ENCODE results near the gene PPP1R11. TPM values are rescaled to one million over a fixed set of nuclear protein-coding genes. Genes with fewer than 3 reads are reported as not detected.
"Not testable (repeated sequence)": the region's sequence is repeated elsewhere in the genome, so short reads cannot be mapped to it uniquely, and the experiment has no call there.

PPP1R11 gene, protein sequence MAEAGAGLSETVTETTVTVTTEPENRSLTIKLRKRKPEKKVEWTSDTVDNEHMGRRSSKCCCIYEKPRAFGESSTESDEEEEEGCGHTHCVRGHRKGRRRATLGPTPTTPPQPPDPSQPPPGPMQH
- total RNA-seq (10 to 100 TPM; 36.8 to 45.7 (median 42.2) TPM), polyA plus RNA-seq (100 to 1,000 TPM in 2 of 3 donors, 10 to 100 TPM in 1; 89.8 to 144 (median 107) TPM)

DNA sequence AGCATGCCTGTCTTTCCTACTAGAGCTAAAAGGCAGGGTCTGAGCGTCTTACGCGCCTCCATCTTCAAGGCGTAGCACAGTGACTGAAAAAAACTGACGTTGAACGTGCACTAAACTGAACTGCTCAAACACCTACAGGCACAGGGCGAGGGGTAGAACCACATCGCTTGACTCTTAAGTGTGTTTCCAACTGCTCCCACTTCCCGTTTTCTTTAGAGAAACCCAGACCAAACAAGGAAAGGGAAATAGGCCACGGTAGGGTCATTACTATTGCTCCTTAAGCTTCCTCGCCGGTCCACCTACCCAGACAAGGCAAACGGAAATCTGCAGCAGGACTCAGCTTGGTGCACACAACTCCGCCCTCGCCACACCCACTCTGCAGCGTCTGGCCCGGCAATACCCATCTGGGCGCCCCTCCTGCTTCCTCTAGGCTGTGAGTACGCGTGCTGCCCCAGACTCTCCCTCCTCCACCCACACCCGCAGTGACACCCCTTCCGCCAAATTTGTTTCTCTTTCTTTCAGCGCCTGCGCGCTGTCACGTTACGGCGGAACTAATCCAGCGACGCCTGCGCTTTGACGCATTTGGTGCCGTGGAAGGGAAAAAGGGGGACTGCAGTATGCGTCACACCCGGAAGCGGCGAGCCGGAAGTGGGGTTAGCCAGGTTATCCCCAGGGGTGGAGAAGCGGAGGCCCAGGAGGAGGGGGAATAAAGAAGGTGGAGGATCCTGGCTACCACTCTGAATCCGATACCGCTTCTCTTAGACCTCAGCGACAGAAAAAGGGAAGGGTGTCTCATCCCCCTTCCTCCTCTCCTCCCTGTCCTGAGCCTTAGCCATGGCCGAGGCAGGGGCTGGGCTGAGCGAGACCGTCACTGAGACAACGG, at the start of gene PPP1R11:
PPP1R11 (plus strand) TSS at position 622 of the 883 bp plus-strand sequence; CDS start at position 835, 213 bp downstream.
- 0% methylated on average over 46 of the region's 46 CpGs for WGBS, 2 donors
- H3K27ac ChIP-seq, result peak within 1 kb of the TSS; percentile 81 to 93 (median 88)
- DNase-seq, result peak; percentile 100
- peaks cover 5 to 21% (median 13%) of the 10 kb centered on the region in 4 donors for H3K36me3 ChIP-seq
- intact Hi-C loops (cut with DNase I), result loop anchor here (5.0 to 10.0 kb wide), 6 partner anchors 35 to 1082 kb away; no protein-coding TSS in a partner anchor
- H3K4me1 ChIP-seq, result peaks cover 0 to 42% (median 37%) of the 10 kb centered on the region in 4 donors
- no peaks in the 10 kb centered on the region for H3K9me3 ChIP-seq
- peaks cover 5 to 27% (median 16%) of the 10 kb centered on the region in 3 donors for H3K27me3 ChIP-seq
- peak within 1 kb of the TSS; percentile 52 to 80 (median 62) for H3K4me3 ChIP-seq
- TF ChIP-seq POLR2AphosphoS5 (IDR thresholded peaks at IDR 0.05) (peak; percentile 84 to 95 (median 93)), POLR2A (IDR thresholded peaks at IDR 0.05) (peak; percentile 86 to 93), EP300 (IDR thresholded peaks at IDR 0.05) (peak in 1 of 4 donors; percentile 91), CTCF (IDR thresholded peaks at IDR 0.05) (no peak)

GRCh38 chr6:30019819-30020218, 47.2 kb upstream of the PPP1R11 start:
- no peak overlapping the region for H3K27ac ChIP-seq
- 97% methylated on average over 2 of the region's 2 CpGs for WGBS, 2 donors
- no peak overlapping the region for H3K4me3 ChIP-seq
- no peaks in the 10 kb centered on the region for H3K4me1 ChIP-seq
- DNase-seq, result no peak
- intact Hi-C loops (cut with DNase I), result no loop called here
- H3K9me3 ChIP-seq, result no peaks in the 10 kb centered on the region
- no peaks in the 10 kb centered on the region for H3K36me3 ChIP-seq
- no peaks in the 10 kb centered on the region for H3K27me3 ChIP-seq
- no peak for TF ChIP-seq EP300 (IDR thresholded peaks at IDR 0.05)
- no peak for TF ChIP-seq CTCF (IDR thresholded peaks at IDR 0.05)
- no peak for TF ChIP-seq POLR2AphosphoS5 (IDR thresholded peaks at IDR 0.05)
- no peak for TF ChIP-seq POLR2A (IDR thresholded peaks at IDR 0.05)

DNA sequence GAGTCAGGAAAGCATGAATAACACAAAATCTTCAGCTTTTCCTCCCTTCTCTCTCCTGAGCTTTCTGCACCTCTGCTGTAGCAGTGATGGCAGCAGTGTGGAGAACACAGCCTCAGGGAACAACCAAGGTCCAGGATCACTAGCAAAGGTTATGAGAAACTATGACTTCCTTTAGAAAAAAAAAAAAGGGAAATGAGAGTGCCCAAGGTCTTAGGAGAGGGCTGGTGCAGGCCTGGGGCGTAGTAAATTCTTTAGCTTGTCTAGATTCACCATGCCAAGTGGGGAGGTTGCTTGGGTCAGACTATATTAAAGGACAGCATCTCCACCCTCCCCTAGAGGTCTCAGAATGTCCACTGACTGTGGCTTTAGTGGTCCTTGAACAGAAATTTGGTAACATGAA, 46.4 kb upstream of the PPP1R11 start:
- intact Hi-C loops (cut with DNase I), result no loop called here
- H3K36me3 ChIP-seq, result no peaks in the 10 kb centered on the region
- no peaks in the 10 kb centered on the region for H3K27me3 ChIP-seq
- WGBS, 2 donors, result 77 to 96% methylated on average over 1 of the region's 1 CpG
- no peak for TF ChIP-seq POLR2AphosphoS5 (IDR thresholded peaks at IDR 0.05)
- TF ChIP-seq EP300 (IDR thresholded peaks at IDR 0.05), result no peak
- TF ChIP-seq CTCF (IDR thresholded peaks at IDR 0.05), result no peak
- no peak for TF ChIP-seq POLR2A (IDR thresholded peaks at IDR 0.05)
- no peak for DNase-seq
- no peaks in the 10 kb centered on the region for H3K4me1 ChIP-seq
- no peak overlapping the region for H3K4me3 ChIP-seq
- H3K27ac ChIP-seq, result no peak overlapping the region
- H3K9me3 ChIP-seq, result no peaks in the 10 kb centered on the region

DNA sequence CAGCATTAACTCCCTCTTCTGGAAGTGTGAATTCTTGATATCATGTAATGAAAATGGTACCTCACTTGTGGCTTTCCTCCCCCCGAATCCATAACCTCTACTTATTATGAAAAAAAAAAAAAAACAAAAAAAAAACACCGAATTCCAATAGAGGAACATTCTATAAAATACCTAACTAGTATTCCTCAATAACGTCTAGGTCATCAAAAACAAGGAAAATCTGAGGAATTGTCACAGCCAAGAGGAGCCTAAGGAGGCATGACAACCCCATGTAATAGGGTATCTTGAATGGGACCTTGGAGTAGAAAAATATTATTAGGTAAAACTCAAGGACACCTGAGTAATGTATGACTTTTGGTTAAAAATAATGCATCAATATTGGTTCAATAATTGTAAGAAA, 44.8 kb upstream of the PPP1R11 start:
- DNase-seq, result no peak
- H3K36me3 ChIP-seq, result no peaks in the 10 kb centered on the region
- intact Hi-C loops (cut with DNase I), result no loop called here
- 92 to 96% methylated on average over 3 of the region's 3 CpGs for WGBS, 2 donors
- H3K4me3 ChIP-seq, result no peak overlapping the region
- H3K9me3 ChIP-seq, result no peaks in the 10 kb centered on the region
- no peak overlapping the region for H3K27ac ChIP-seq
- H3K4me1 ChIP-seq, result no peaks in the 10 kb centered on the region
- TF ChIP-seq CTCF (IDR thresholded peaks at IDR 0.05) (no peak), EP300 (IDR thresholded peaks at IDR 0.05) (no peak), POLR2A (IDR thresholded peaks at IDR 0.05) (no peak), POLR2AphosphoS5 (IDR thresholded peaks at IDR 0.05) (no peak)
- H3K27me3 ChIP-seq, result no peaks in the 10 kb centered on the region

GRCh38 chr6:30022712-30023111, 44.3 kb upstream of the PPP1R11 start:
- H3K36me3 ChIP-seq; DNase-seq; H3K9me3 ChIP-seq; intact Hi-C loops (cut with DNase I); H3K4me1 ChIP-seq; H3K4me3 ChIP-seq; H3K27ac ChIP-seq; H3K27me3 ChIP-seq: not testable (repeated sequence)
